CD4-positive, alpha-beta T cell treated with Interleukin-17A for 1 hour (primary cell): ENCODE data around the gene CLEC11A.
"Not testable (repeated sequence)": the region's sequence is repeated elsewhere in the genome, so short reads cannot be mapped to it uniquely, and the experiment has no call there.

Experiments used
- DNase-seq: peaks from one replicate; pipeline ENCODE4 v3.0.0-alpha.2; 2020

The CLEC11A gene

GRCh38 chr19:50723735-50724521, 764 bp downstream of the CLEC11A start:
- no peak for DNase-seq

GRCh38 chr19:50724522-50725217, 1.5 kb downstream of the CLEC11A start:
- DNase-seq, result peak; percentile 94

GRCh38 chr19:50725218-50725910, 2.2 kb downstream of the CLEC11A start:
- no peak for DNase-seq

DNA sequence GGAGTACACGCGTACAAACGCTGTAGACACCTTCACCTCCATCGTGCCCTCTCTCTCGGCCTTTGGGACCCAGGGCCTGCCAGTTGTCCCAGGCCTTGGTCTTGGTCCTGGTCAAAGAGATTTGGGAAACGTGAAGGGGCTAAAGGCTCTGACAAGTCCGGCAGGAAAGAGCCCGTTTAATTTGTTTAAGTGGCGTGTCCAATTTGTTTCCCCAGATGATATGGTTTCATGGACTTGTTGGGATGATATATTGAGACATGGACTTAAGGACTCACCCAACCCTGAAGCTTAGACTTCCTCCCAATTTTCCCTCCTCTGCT, 2.7 kb downstream of the CLEC11A start:
- no peak for DNase-seq

- peak; percentile 68 for DNase-seq
Observed at GRCh38 chr19:50728084-50728737, 5.0 kb downstream of the CLEC11A start.

- DNase-seq, result no peak
Observed at GRCh38 chr19:50729894-50730293, 6.7 kb downstream of the CLEC11A start.

DNA sequence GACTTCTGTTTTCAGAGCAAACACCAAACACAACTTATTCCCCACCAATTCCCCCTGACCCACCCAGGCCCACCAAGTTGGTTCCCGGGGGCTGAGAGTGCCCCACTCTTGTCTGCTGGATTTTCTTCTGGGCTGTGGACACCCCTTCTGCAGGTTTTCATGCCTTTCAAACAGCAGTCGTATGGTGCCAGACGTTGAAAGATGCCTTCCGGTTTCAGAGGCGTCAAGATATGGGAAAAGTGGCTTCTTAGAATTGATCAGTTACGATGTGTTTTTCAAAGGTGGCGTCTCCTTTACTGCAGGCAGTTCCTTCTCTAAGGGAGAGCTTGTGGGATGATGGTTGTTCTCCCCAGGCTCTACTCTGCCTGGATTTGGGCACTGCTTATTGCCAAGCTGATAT, 12.7 kb downstream of the CLEC11A start:
- no peak for DNase-seq

- no peak for DNase-seq
Observed at GRCh38 chr19:50736338-50736737, 13.2 kb downstream of the CLEC11A start.

- no peak for DNase-seq
Observed at GRCh38 chr19:50739132-50739913, 16.2 kb downstream of the CLEC11A start.

- no peak for DNase-seq
Observed at GRCh38 chr19:50739914-50740426, 16.8 kb downstream of the CLEC11A start.

DNA sequence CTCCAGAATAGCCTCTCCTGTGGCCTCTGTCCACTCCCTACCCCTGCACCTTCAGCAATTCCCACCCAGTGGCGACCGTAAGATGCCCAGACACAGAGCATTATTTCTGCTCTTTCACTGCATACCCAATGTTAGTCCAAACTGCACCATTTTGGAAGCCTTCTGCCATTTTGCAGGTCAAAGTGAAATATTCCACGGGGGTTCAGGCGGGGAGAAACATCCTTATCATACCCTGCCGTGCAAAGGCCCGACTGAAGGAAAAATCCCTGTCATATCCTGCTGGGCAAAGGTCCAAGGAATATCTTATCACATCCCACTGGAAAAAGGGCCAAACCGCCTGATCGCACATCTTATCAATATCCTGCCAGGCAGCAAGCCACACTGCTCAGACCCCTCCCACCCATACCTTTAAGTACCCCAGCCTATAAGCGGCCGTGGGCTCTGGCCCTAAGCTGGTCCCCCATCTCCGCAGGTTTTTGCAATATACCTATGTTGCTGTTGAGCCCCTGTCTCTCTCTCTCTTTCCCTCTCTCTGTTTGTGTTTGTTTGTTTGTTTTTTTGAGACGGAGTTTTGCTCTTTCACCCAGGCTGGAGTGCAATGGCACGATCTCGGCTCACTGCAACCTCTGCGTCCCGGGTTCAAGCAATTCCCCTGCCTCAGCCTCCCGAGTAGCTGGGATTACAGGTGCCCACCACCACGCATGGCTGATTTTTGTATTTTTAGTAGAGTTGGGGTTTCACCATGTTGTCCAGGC, 18.2 kb downstream of the CLEC11A start:
- no peak for DNase-seq

DNA sequence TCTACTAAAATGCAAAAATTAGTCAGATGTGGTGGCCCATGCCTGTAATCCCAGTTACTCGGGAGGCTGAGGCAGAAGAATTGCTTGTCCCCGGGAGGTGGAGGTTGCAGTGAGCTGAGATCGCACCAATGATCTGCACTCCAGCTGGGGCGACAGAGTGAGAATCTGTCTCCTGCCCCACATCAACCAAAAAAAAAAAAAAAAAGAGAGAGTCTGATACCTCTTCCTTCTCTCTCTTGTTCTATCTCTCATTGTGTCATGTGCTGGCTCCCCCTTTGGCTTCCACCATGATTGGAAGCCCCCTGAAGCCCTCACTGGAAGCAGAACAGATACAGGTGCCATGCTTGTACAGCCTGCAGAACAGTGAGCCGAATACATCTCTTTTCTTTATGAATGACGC, 20.4 kb downstream of the CLEC11A start:
- no peak for DNase-seq

DNA sequence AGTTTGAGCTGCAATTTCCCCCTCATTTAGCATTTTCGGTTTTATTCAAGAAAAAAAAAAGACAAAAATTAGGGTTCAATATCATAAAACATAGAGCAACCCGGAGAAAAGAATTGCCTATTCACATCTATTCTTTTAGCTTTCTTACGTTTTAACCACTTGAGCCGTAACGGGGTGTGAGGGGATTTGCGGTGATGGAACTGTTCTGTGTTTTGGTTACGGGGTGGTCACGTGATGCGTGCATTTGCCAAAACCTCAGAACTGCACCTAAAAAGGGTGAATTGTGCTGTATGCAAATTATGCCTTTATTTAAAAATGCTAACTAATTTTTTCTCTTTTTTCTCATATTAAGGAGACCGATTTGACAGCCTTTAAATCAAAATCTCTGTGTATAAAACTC, 22.1 kb downstream of the CLEC11A start:
- no peak for DNase-seq

DNA sequence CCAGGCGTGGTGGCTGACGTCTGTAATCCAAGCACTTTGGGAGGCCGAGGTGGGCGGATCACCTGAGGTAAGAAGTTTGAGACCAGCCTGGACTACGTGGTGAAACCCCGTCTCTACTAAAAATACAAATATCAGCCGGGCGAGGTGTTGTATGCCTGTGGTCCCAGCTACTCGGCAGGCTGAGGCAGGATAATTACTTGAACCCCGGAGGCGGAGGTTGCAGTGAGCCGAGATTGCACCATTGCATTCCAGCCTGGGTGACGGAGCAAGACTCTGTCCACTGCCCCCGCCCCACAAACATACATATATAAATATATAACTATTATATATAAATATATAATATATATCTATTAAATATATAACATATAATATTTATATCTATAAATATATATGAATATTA, 24.0 kb downstream of the CLEC11A start:
- DNase-seq, result not testable (repeated sequence)

DNA sequence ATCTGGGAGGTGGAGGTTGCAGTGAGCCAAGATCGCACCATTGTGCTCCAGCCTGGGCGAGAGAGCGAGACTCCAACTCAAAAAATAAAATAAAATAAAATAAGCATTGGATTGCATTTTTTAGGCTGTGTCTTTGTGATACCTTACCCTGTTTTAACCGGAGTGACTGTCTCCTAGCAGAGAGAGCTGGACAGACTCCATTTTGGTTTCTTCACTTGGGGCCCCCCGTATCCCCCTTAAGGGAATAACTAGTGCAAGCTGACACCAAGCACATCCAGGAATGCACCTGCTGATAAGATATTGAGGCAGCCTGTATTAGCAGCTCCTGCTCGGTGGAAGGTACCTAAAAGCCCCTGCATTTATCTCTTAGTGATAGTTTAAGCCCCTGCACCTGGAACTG, 26.3 kb downstream of the CLEC11A start:
- DNase-seq, result no peak

DNA sequence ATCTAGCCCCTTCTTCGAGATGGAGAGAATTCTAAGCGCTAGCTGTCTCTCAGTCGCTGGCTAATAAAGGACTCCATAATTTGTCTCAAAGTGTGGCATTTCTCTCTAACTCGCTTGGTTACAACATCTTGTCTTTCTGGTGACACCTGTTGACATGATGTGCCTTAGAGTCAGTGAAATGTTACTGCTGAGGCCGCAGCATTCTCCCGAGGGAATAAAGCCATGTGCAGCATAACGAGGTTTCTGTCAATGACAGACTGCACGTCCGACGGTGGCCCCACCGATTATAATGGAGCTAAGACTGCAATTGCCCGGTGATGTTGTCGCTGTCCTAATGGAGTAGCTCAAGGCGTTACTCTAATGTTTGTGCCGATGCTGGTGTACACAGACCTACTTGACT, 26.8 kb downstream of the CLEC11A start:
- DNase-seq, result no peak

- no peak for DNase-seq
Observed at GRCh38 chr19:50753879-50754278, 30.7 kb downstream of the CLEC11A start.

GRCh38 chr19:50756244-50756643, 33.1 kb downstream of the CLEC11A start:
- DNase-seq, result not testable (repeated sequence)

- DNase-seq, result not testable (repeated sequence)
Observed at GRCh38 chr19:50757624-50758023, 34.5 kb downstream of the CLEC11A start.

- not testable (repeated sequence) for DNase-seq
Observed at GRCh38 chr19:50759076-50759475, 35.9 kb downstream of the CLEC11A start.

GRCh38 chr19:50759886-50760285, 36.7 kb downstream of the CLEC11A start:
- DNase-seq, result peak; percentile 11

DNA sequence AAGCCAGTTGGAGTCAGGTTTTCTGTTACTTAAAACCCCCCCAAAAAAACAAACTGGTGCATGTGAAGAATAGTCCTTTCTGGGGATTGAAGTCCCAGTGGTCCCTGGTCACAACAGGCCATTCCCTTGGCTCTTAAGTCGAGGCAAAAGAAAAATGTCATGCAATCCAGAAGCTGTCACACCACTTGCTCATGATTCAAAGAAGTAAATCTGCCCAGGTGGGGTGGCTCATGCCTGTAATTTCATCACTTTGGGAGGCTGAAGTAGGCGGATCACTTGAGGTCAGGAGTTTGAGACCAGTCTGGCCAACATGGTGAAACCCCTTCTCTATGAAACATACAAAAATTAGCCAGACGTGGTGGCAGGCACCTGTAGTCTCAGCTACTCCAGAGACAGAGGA, 38.3 kb downstream of the CLEC11A start:
- DNase-seq, result not testable (repeated sequence)
